GM19193 (cell line): ENCODE results near the gene PLB1.

Experiments used
- POLR2A ChIP-seq: IDR thresholded peaks from 4 replicates; pipeline ENCODE4 v1.6.1; 2011; ENCODE audit not compliant: insufficient read depth, insufficient read length; ENCODE audit errors: extremely low read depth

Gene PLB1

DNA sequence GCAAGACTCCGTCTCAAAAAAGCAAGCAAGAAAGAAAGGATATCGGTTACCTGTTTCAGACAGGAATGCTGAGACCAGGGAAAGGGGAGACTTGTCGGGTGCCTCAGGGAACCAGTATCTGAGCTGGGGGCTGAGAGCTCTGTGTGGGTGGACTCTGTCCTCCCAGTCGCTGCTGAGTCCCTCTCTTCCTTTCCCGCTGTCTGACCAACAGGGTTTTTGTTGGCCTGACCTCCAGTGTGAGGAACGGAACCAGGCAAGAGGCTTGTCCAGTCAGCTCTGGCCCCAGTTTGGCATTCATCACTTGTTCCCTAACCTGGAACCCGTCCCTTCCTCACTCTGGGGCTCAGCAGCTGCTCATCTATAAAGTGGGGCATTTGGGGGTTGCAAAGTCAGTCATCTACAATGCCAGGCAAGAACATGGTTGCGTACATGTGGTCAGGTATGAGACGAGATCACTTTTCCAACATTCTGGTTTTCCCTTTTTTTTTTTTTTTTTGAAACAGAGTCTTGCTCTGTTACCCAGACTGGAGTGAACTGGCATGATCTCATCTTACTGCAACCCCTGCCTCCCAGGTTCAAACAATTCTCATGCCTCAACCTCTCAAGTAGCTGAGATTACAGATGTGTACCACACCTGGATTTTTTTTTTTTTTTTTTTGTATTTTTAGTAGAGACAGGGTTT, 116.4 kb downstream of the PLB1 start:
- TF ChIP-seq POLR2A = no peak

DNA sequence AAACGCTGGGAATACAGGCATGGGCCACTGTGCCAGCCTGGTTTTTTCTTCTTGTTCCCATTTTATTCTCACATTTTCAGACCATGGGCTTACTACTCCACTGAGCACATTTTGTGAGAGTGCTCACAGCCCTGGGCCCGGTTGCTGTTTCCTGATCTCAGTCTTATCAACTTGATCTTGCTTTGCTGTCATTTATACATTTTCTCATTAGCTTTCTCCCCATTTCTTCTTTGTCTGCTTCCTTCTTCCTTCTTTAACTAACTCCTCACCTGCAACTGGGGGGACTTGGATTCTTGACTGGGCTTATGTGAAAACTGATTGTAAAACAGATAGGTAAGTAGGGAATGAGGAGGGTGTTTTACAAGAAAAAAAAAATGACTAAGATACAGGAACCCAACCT, 117.3 kb downstream of the PLB1 start:
- TF ChIP-seq POLR2A = no peak

DNA sequence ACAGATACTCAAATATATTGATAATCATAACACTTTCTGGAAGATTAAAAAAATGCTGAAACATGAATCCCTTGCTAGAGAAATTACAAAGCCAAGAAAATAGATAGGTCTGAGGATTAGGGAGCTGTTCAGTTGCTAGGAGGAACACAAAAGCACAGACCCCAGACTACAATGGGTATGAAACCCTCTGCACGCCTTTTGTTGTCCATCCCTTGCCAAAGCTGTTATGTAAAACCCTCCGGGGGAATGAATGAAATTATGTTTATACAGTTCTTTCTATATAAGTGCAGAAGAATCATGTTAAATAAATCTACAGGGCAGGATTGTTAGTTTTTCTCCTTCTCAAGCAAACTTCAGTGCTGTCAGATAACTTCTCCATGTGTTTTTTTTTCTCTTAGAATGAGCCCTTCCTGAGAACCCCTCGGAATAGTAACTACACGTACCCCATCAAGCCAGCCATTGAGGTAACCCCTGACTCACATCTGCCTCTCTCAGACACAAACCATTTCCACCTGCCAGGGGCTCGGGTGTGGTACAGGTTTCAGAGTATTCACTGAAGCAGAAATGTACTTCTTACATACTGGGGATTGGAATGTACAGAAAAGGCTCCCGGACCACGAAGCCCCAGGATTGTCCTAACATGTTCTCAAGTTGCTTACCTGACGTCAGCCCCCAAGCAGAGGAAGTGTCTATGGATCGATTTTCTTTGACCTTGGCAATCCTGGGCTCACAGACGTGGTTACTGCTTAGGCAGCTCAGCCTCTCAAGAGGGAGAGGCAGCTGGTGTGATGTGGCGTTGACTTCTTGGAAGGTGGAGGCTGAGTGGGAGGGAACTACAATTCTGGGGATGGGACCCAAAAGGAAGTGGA, 118.0 kb downstream of the PLB1 start:
- TF ChIP-seq POLR2A = no peak

DNA sequence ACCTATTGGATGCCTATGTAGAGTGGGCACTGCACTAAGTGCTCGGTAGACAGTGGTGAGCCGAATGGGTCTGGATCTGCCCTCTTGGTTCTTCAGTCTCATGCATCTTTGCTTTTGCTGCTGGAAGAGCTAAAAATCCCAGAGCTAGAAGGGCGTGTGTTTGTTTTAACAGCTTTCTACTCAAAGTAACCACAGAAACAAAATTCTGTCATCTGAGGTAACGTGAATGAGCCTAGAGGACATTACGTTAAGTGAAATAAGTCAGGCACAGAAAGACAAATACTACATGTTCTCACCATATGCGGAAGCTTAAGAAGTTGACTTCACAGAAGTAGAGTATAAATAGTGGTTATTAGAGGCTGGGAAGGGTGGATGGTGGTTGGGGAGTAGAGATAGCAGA, 119.8 kb downstream of the PLB1 start:
- no peak for TF ChIP-seq POLR2A

DNA sequence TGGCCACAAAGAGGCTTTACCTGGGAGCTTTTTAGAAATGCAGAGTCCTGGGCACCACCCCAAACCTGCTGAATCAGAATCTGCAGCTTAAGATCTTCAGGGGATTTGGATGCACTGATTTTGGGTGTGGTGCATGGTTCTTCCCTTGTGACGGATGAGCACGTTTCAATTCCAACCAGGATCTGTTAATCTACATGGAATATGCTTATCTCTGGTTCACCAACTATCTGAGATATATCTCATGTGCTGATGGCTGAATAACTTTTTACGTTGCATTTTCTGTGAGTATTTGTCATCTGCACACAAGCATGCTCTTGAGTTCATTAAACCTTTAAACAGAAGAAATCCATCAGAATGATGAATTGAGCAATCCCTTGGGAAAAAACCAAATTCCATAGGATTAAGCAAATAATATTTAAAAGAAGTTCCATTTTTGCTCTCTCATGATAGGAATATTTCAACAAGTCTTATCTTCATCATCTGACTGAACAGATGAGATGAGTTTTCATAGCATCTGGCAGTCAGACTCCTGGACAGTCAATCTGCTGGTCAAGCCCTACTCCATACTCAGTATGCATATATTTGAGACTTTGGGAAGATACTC, 120.6 kb downstream of the PLB1 start:
- TF ChIP-seq POLR2A = no peak

DNA sequence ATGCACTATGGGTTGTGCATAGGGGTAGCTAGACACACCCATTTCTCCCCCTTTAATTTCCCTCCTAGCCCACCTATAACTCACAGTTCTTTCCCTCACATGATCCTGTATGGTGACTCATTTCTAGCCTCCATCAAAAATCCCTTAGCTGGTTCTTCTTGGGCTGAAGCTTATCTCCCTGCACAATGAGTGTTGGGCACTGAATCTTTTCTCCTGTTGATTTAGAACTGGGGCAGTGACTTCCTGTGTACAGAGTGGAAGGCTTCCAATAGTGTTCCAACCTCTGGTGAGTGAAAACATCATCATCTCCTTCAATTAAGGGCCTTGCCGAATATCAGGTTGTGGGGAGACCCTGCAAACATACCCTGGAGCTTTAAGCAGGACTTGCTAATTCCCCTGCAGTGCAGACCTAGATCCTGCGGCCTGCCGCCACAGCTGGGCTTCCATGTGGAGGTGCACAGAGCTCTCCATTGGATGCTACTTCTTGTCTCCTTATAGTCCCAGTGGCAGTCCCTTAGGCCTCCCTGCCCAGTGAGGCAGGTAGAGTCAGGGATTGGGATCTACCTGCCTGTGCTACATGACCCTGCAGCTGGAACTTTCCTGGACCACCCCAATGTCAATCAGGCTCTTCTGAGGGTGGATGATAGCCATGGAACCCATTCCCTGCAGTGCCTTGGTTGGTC, 121.8 kb downstream of the PLB1 start:
- TF ChIP-seq POLR2A = no peak

DNA sequence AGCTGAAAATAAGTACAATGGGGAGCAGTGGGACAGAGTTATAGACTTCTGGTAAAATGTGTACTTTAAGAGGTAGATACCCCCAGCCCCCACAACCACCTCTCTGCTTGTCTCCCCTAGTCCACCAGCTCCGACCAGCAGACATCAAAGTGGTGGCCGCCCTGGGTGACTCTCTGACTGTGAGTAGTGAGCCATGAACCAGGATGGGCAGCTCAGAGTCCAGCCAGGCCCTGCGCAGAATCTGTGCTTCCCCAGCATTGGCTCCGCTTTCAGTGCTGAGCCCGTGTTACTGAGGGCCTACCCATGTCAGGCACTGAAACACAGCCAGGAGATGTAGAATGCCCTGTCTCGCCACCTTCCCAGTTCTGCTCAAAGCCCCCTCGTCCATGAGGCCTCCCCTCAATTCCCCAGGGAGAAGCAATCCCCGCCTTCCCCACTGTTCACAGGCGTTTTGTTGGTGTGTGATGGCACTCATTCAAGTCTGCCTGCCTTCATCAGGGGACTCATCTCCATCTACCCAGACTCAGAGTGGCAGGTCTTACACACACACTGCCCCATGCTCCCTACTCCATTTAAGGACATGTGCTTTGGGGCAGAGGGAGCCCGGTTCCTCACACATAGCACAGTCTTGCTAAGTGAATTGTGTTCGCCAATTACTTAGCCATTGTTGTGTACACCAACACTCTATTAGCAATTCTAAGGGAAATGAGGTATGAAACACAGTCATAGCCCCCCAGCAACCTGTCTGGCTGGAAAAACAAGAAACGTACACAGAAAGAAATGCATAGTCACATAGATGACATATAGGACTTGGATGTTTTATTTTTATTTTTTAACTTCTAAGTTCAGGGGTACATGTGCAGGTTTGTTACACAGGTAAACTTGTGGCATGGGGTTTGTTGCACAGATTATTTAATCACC, 122.6 kb downstream of the PLB1 start:
- no peak for TF ChIP-seq POLR2A

DNA sequence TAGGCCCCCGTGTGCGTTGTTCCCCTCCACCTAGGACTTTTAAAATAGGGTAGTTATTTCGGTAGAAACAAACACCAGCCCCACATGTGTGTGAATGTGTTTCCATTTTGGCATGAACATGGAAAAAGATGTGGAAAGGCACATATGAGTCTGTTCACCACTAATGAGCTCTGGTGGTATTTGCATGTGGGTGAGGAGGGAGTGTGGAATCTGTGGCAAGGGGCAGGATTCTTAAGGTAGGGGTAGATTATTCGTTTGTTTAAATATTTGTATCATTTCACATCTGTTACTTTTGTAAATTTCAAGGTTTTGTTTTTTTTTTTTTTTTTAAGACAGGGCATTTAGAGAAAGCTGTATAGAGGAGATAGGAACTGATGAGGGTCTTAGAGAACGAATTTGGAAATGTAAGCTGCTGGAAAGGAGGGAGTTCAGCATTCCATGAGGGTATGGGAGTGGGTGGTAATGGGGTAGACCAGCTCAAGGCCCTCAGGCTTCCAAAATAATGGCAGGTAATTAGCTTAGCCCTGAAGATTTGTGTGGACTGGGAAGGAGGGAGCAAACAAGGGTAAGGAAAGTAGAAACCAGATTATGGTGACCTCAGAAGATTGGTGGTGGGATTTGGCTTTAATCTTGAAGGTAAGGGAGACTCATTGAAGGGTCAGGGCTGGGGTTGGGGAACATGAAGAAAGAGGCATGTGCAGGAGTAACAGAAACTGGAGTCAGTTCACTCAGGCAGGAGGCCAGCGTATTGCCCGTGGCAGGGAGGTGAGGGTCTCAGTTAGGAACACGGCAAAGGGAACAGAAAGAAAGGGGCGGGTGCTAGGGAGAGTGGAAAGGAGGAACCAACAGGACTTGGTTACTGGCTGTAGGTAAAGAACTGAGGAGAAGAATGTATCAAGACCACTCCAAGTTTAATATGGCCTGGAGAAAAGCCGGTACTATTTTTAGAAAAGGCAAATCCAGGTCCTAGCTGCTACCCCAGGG, 123.6 kb downstream of the PLB1 start:
- TF ChIP-seq POLR2A = no peak

DNA sequence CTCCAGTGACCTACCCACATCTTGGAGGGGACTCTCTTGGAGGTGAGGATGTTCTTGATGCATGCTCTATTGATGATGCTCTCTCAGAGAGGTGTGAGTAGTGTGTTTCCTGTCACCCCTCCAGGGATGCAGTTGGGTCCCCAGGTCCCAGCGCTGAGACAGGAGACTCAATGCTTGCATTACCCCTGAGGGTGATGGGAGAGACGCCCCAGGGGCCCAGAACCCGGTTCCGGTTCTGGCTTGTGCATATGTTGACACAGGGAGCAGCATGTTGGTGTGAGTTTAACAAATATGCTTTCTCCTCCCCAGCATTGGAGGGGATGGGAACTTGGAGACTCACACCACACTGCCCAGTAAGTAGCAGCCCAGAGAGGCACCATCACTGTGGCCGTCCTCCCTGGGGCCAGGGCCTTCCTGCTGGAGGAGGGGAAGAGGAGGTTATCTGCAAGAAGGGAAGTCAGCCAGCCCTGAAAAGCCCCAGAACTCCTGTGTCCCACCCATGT, 124.5 kb downstream of the PLB1 start:
- no peak for TF ChIP-seq POLR2A

DNA sequence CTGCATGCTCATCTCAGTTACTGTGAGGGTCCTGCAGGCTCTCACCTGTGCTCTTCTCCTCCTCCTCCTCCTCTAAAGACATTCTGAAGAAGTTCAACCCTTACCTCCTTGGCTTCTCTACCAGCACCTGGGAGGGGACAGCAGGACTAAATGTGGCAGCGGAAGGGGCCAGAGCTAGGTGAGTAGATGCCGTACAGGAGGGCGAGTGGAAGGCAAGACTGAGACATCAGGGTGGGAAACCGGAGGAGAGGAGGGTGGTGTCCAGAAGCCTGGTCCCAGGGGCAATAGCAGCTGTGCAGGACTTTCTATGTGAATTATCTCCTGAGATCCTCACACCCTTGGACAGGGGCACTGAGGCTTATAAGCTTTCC, 124.9 kb downstream of the PLB1 start:
- no peak for TF ChIP-seq POLR2A

DNA sequence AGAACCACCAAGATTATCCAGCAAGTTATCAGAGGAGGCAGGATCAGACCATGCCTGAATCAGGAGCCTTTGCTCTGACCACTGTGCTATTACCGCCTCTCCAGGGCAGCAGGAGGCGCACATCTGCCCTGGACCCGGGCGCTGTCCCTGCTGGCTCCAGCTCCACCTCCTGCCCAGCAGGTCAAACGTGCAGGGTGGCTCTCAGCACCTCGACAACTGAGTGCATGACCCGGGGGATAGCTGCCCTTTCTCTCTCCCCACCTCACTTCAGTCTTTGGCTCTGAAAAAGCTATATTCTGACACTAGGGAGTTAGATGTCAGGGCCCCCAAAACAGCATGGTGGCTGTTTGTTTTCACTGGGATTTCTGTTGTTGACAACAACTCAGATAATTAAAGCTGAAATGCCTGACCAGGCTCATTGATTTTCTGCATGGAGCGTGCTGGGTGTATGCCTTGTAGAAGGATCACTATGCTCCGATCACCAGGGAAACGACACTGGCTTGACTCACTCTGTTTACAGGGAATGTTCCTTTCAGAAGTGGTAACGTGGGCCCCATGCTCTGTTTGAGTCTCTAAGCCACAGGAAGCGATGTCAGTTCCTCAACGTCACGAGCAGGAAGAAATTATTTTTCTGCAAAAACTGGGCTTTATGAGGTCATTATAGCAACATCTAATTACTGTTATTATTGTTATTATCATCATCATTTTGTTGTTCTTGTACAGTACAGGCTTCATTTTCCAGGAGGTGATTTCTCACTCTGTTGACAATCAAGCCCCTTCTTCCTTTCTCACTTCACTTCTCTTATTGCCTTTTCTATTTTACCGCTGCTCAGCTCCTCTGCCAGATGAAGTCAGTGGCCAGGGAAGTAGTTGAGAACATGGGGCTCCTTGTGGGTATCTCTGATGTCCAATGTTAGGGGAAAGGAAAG, 125.6 kb downstream of the PLB1 start:
- TF ChIP-seq POLR2A = no peak

DNA sequence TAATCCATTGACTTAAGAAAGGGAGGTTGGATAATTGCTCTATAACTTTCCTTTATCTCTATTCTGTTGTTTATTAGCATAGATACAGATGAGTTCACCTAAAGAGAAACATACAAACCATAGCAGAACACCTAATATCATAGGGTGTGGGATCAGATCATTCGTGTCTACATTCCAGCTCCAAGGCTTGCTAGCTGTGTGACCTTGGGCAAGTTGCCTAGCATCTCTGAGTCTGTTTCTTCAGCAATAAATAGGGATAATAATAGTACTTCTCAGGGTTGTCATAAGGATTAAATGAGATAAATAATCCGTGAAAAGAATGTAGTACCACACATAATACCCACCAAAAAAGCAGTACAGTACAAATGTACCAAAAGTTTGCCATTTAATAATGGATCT, 126.2 kb downstream of the PLB1 start:
- TF ChIP-seq POLR2A = no peak
